T-helper 1 cell treated with Interleukin-12 subunit alpha and Interleukin-12 subunit beta and Interleukin-4 antibody, amounts not matched to agents 30 ng/mL and 1 ng/mL, for 36 hours (primary cell): ENCODE results near the gene FOXJ1. TPM values are rescaled to one million over a fixed set of nuclear protein-coding genes. Genes with fewer than 3 reads are reported as not detected.

Experiments used
- intact Hi-C: fragments of 100-400 bp; cut with micrococcal nuclease; formaldehyde crosslinking; loops from one replicate; pipeline ENCODE4 v1.15.1; 2024
- total RNA-seq: library from RNA; stranded (reverse); gene quantifications from 2 replicates; pipeline ENCODE4 v1.2.3, GENCODE V29; 2022

Gene FOXJ1
- total RNA-seq, 1 donor from 2014 or later = 0.22 TPM

- intact Hi-C loops = no loop called here
These were observed 16.3 kb downstream of the FOXJ1 start for GRCh38 chr17:76124582-76125390.

DNA sequence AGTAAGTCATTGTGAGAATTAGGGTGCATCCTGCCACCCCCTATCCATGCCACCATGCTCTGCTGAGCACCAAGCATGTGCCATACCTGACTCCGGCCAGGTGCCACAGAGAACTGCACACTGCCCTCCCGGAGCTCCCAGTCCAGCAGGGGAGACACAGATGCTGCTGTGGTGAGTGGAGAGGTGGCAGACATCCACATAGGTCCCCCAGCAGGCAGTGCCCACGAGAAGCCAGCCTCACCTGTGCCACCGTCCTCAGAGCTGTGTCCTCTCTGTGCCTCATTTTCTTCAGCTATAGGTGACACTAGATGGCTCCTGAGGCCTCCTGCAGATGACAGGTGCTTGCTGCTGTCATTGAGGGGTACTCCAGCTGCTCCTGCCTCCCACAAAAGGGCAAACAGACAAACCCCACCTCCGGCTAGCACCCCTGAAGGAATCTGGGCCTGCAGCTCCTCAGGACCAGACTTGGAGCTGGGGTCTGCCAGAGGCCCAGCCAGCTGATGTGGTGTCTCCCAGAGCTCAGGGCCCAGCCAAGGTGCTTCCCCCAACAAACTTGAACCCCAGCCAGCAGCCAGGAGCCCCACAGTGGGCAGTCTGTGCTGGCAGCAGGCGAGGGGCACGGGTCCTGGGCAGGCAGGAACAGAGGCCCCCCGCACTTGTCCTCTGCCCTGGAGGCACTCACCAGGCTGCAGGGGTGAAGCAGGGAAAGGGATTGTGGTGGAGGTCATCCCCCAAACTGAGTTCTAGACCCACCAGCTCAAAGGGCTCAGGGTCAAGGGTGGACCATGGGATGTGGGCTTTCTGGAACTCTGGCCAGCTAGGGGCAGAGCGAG is 17.1 kb downstream of the FOXJ1 start:
- intact Hi-C loops = no loop called here

DNA sequence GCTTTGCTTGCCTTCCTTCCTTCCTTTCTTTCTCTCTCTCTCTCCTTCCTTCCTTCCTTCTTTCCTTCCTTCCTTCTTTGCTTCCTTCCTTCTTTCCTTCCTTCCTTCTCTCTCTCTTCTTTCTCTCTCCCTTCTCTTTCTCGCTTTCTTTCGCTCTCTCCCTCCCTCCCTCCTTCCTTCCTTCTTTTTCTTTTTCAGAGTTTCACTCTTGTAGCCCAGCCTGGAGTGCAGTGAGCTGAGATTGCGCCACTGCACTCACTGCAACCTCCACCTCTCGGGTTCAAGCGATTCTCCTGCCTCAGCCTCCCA is 17.9 kb downstream of the FOXJ1 start:
- intact Hi-C loops = no loop called here

DNA sequence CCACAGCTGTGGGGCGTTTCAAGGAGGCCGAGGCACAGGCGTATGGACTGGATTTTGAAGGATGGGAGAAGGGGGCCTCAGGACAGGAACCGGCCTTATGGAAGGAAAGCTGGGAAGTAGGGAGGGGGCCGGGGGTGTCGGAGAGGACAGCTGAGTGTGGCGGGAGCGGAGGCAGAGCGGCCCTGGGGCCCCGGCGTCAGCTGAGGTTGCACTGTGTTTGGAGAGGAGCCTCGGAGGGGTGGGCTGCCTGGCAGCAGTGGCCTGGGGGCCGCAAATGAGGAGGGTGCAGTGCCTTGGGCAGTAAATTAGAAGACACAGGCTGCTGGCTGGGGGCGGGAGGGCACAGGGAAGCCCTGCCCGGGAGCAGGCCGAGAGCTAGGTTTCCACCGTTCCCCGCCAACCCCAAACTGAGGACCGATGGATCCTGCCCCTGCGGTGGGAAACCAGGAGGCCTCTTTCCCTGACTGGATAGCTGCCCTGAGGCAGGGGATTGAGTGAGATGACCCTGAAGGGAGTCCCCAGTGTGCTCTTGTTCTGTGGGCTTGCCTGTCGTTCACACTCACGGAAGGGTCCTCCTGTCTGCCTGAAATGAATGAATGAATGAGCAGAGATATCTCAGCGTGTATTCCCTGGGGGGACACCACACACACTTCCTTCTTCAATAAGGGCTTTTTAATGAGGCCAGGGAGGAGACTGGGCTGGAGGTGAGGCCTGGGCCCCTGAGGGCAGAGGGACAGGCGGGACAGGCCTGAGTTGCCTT is 18.4 kb downstream of the FOXJ1 start:
- intact Hi-C loops = no loop called here

- intact Hi-C loops = loop anchor here (1.0 kb wide), 4 partner anchors 19 to 177 kb away; partner anchors contain the start of gene EXOC7
These were observed 19.1 kb downstream of the FOXJ1 start for GRCh38 chr17:76121932-76122430.

- intact Hi-C loops = loop anchor here (1.0 kb wide), 4 partner anchors 17 to 179 kb away; partner anchors contain the start of gene EXOC7
These were observed 20.4 kb downstream of the FOXJ1 start for GRCh38 chr17:76120658-76121008.

GRCh38 chr17:76119409-76120371 is 21.4 kb downstream of the FOXJ1 start:
- intact Hi-C loops = no loop called here

- intact Hi-C loops = no loop called here
These were observed 25.8 kb downstream of the FOXJ1 start for GRCh38 chr17:76115138-76115754.

DNA sequence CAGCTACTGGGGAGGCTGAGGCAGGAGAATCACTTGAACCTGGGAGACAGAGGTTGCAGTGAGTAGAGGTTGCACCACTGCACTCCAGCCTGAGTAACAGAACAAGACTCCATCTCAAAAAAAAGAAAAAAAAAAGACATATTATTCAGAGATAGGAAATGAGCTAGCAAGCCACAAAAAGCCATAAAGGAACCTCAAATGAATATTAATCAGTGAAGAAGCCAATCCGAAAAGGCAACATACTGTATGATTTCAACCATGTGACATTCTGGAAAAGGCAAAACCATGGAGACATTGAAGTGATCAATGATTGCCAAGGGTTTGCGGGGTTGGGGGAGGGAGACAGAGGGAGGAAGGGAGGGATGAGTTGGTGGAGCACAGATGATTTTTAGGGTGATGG is 29.1 kb downstream of the FOXJ1 start:
- intact Hi-C loops = no loop called here

DNA sequence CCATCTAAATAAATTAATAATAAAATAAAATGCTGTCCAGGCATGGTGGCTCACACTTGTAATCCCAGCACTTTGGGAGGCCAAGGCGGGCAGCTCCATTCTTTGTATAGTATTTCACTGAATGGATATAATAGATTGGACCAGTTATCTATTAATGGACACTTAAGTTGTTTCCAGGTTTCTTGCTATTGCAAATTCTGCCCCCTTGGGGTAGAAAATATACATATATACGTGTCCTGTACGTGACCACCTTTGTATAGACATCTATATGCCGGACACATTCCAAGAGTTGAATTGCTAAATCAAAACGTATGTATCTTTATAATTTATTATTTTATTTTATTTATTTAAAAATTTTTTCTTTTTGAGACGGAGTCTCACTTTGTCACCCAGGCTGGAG is 33.5 kb downstream of the FOXJ1 start:
- intact Hi-C loops = loop anchor here (5.0 to 10.0 kb wide), 2 partner anchors 95 to 397 kb away; partner anchors contain the start of gene RHBDF2

GRCh38 chr17:76106703-76107102 is 34.3 kb downstream of the FOXJ1 start:
- intact Hi-C loops = loop anchor here (5.0 to 10.0 kb wide), 2 partner anchors 94 to 398 kb away; partner anchors contain the start of gene RHBDF2

- intact Hi-C loops = loop anchor here (5.0 to 10.0 kb wide), 2 partner anchors 93 to 400 kb away; partner anchors contain the start of gene RHBDF2
These were observed 36.2 kb downstream of the FOXJ1 start for GRCh38 chr17:76104896-76105231.

DNA sequence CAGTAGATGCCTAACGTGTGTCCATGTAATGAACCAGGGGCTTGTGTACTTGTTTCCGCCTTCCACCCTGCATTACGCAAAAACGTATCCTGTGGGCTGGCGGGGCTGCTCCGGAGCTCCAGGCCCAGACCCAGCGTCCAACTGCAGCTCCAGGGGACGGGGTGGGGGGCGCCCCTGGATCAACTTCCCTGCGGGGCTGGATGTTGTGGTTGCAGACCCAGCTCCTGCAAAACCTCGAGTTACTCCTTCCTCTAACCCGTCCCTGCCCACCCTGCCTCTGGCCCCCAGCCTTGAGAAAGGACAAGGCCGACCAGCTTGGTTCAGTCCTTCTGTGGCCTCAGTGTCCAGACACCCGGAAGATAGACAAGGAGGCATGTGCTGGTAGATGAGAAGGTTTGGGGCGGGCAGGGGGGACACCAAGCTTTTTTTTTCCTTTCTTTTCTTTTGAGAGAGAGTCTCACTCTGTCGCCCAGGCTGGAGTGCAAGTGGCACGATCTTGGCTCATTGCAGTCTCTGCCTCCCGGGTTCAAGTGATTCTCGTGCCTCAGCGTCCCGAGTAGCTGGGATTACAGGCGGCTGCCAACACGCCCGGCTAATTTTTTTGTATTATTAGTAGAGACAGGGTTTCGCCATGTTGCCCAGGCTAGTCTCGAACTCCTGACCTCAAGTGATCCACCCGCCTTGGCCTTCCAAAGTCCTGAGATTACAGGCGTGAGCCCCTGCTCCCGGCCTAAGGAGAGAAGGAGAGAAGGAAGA is 36.7 kb downstream of the FOXJ1 start:
- intact Hi-C loops = loop anchor here (10.0 kb wide), 1 partner anchor 400 kb away; the partner anchor contains the start of gene RHBDF2

DNA sequence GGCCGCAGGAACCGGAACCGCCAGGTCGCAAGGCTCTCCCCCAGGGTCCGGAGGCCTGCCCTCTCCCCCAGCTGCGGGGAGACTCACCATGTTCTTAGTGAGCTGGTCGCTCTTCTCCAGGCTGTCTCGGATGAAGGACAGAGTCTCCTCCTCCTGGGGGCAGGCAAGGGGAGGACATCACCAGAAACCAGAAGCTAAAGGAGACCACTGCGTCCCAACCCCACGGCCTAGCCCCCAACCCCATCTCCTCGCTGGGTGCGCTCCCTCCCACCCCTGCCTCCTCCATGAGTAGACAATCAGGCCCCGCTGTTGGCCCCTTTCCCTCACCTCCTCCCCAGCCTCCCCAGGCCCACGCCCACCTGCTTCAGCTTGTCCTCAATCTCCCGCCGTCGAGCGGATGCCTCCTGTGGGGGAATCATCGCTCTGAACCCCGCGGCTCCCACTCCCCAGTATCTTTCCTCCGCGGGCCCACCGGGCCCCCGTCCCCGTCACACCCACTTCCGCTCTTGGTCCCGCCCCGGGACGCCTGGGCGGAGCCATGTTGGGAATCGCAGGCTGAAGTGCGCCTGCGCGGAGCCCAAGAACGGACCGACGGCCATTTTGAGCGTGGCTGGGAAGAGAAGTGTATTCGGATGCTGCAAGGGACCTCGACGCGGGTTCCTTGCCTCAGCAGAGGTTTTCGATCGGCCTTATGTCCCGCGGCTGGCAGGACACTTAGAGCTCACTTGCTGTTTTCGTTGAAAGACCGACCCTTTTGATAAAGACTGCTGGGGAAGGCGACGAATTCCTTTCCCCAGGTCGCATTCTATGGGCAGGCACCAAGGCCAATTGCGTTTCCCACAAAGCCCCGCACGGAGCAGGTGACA is 37.5 kb downstream of the FOXJ1 start, which contains the start of gene EXOC7:
EXOC7 (minus strand) TSS at position 514 of the 866 bp plus-strand sequence; CDS start at position 419, 95 bp downstream.
- intact Hi-C loops = loop anchor here (1.0 to 10.0 kb wide), 10 partner anchors 18 to 401 kb away; partner anchors contain the start of genes ACOX1, FBF1, FOXJ1 and RHBDF2

GRCh38 chr17:76102944-76103273 is 38.1 kb downstream of the FOXJ1 start:
- intact Hi-C loops = loop anchor here (1.0 to 10.0 kb wide), 10 partner anchors 18 to 402 kb away; partner anchors contain the start of genes ACOX1, FBF1, FOXJ1 and RHBDF2

DNA sequence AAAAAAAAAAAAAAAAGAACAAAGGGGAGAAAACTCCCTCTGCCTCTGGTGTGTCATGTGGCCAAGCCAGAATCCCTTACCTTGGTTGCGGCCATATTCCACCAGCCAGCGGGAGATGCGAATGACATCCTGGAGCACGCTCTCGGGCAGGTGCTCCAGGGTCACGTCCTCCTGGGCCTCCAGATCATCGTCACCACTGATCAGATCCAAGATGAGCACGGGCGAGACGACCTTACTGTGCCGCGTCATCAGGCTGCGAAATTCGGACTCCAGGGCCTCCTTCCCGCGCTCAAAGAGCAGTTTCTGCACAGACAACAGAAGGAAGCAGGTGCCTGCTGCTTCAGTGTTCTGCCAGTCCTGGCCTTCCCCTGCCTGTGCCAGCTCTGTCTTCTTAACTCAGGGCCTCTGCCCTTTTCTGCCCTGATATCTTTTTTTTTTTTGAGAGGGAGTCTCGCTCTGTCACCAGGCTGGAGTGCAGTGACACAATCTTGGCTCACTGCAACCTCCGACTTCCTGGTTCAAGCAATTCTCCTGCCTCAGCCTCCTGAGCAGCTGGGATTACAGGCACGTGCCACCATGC is 43.2 kb downstream of the FOXJ1 start:
- intact Hi-C loops = no loop called here

DNA sequence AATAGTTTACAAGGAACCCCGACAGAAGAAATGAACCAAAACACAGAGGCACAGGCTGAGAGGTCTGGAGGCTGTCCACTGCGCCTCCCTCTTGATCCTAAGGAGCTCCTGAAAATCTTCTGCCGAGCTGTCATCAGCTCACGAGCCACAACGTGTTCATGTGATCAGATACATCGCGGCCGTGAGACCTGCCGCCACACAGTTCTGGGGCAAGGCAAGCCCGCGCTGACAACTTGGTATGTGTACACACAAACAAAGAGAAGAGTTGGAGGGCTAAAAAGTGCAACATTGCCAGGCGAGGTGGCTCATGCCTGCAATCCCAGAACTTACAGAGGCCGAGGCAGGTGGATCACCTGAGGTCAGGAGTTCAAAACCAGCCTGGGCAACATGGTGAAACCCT is 45.1 kb downstream of the FOXJ1 start:
- intact Hi-C loops = no loop called here
